Bronchial epithelial cell (primary cell): ENCODE results near the gene C4orf54. TPM values are rescaled to one million over a fixed set of nuclear protein-coding genes. Genes with fewer than 3 reads are reported as not detected.
A peak's percentile ranks its signal among the peaks of the same experiment; 100 is the strongest.

Source experiments
- DNase-seq: peaks from one replicate; pipeline ENCODE4 v3.0.0-alpha.2; 2010; ENCODE audit warnings: low read depth
- FAIRE-seq: peaks from 2 replicates; lab custom pipeline; 2011; peaks lifted over from hg19 to GRCh38; lab: Jason Lieb, UNC
- H3K27me3 ChIP-seq: 2 replicates; pipeline ENCODE4 v1.5.1; 2011; ENCODE audit warnings: low read length; ENCODE audit not compliant: control insufficient read depth, insufficient read depth
- H3K36me3 ChIP-seq: 2 replicates; pipeline ENCODE4 v1.5.1; 2011; ENCODE audit warnings: low read length; ENCODE audit not compliant: control insufficient read depth, insufficient read depth
- H3K4me3 ChIP-seq: 2 replicates; pipeline ENCODE4 v1.5.1; 2011; ENCODE audit warnings: mild to moderate bottlenecking, low read depth, low read length, control low read depth
- total RNA-seq: library from RNA; depleted of rRNA; stranded (reverse); fragments of >200 nt; gene quantifications from 2 replicates; pipeline ENCODE4 v1.2.1, GENCODE V29; 2014
- TF ChIP-seq, protein P1 (sequence below): IDR thresholded peaks from 2 replicates; pipeline ENCODE4 v1.5.1; 2011; ENCODE audit warnings: mild to moderate bottlenecking, moderate library complexity, low read length, control low read depth, inconsistent platforms; ENCODE audit not compliant: insufficient read depth, severe bottlenecking

Gene C4orf54
- total RNA-seq, 1 donor from 2014 or later, result under 0.01 TPM

DNA sequence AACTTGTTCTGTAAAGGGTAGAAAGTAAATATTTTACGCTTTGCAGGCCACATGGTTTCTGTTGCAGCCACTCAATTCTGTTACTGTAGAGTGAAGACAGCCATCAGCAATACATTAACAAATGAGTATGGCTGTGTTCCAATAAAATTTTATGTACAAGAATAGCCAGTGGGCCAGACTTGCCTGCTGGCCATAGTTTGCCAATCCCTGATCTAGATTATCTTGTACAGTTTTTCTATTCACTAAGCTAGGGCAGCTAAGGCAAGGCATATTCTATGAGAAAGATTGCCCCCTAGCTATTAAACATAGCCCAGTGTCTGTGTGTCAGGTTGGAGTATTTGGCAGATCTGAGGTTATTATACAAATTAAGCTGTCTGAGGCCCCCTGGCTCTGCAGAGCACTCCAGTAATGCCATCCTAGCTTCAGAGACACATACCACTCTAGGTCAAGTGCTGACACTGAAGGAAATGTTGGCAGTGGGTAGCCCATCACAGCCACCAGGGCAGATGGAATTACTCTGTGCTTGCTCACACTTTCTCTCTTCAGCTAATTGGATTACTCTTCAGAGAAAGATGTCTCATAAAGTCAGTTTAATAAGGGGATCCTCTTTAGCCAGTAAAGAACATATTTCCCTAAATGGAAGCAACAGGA, 42.3 kb downstream of the C4orf54 start:
- FAIRE-seq (no peak), DNase-seq (no peak)
- TF ChIP-seq, protein P1, sequence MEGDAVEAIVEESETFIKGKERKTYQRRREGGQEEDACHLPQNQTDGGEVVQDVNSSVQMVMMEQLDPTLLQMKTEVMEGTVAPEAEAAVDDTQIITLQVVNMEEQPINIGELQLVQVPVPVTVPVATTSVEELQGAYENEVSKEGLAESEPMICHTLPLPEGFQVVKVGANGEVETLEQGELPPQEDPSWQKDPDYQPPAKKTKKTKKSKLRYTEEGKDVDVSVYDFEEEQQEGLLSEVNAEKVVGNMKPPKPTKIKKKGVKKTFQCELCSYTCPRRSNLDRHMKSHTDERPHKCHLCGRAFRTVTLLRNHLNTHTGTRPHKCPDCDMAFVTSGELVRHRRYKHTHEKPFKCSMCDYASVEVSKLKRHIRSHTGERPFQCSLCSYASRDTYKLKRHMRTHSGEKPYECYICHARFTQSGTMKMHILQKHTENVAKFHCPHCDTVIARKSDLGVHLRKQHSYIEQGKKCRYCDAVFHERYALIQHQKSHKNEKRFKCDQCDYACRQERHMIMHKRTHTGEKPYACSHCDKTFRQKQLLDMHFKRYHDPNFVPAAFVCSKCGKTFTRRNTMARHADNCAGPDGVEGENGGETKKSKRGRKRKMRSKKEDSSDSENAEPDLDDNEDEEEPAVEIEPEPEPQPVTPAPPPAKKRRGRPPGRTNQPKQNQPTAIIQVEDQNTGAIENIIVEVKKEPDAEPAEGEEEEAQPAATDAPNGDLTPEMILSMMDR, result no peak
- no peaks in the 10 kb centered on the region for H3K27me3 ChIP-seq
- H3K4me3 ChIP-seq, result no peak overlapping the region
- no peaks in the 10 kb centered on the region for H3K36me3 ChIP-seq

DNA sequence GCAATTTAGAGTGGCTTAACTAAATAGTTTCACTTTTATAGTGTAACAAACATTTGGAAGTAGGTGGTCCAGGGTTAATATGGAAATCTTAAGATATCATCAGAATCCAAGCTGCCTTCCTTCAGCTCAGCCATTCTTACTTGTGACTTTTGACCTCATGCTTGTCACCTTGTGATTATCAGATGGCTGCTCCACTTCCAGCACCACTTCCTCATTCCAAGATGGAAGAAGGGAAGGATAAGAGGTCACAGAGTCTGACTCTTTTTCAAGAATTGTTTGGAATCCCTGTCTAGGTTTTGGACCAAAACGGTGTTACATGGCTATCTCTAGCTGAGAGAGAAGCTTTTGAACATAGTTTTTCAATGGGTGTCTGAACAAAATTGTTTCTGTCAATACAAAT, 43.1 kb downstream of the C4orf54 start:
- no peak for DNase-seq
- TF ChIP-seq, protein P1, result no peak
- no peak for FAIRE-seq
- Histone ChIP-seq H3K27me3 (peaks cover 3% of the 10 kb centered on the region), H3K36me3 (no peaks in the 10 kb centered on the region), H3K4me3 (no peak overlapping the region)

DNA sequence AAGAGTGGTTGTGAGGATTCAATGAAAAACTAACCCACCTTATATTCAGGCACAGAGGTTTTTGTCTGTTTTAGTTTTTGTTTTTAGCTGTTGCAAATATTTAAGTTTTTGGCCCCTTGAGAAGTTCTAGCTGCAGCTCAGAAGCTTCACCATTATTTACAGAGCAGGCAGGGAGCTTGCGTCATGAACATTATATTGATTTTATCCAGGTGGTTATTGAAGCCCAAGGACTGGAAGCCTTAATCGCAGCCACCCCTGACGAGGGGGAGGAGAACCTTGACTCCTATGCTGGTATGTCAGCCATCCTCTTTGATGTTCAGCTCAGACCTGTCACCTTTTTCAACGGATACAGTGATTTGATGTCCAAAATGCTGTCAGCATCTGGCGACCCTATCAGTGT, 44.9 kb downstream of the C4orf54 start:
- H3K36me3 ChIP-seq, result no peaks in the 10 kb centered on the region
- H3K27me3 ChIP-seq, result peaks cover 3% of the 10 kb centered on the region
- no peak overlapping the region for H3K4me3 ChIP-seq
- no peak for DNase-seq
- TF ChIP-seq, protein P1, result no peak
- no peak for FAIRE-seq

DNA sequence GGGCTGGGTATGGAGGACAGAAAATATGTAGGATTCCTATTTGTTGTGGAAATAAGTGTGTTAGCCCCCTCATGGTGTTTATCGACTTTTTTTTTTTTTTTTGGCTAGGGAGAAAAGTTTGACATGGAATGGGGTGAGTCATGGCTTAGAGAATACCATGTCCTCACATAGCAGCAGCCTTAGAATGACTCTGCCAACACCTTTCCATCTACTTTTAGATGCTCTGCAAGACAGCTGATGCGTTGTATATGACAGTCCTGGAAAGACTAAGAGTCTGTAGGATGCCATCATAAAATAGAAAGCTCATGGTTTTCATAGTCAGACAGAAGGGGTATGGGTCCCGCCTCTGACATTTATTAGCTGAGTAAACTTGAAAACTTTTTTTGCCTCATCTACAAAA, 45.3 kb downstream of the C4orf54 start:
- FAIRE-seq (no peak), DNase-seq (peak; percentile 15)
- Histone ChIP-seq H3K36me3 (no peaks in the 10 kb centered on the region), H3K4me3 (no peak overlapping the region), H3K27me3 (peaks cover 3% of the 10 kb centered on the region)
- TF ChIP-seq, protein P1, result no peak

DNA sequence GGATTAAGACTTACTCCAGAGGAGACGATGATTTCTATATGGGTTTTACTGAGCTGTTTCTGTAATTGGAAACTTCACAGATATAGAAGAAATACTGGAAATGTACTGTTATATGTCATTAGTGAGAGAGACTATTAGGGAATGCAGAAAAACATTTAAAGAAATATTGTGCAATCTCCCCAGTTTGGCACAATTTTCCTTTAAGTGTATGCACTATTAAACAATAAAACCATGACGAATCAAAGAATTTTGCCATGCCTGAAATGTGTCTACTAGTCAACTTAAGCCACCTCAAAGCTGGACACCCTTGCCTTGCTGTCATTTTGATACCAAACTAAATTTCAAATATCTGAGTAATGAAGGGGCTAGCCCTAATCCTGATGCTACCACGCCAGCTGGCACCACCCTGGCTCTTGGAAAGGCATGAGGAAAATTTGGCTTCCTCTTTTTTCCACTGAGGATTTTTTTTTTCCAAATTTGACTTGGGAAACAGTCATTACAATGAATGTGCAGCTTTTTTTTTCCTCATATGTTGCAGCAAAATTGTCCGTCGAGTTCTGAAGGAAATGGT, 46.9 kb downstream of the C4orf54 start:
- FAIRE-seq, result no peak
- no peak for DNase-seq

More for the DNA sequence above, 46.9 kb downstream of the C4orf54 start:
- peaks cover 3% of the 10 kb centered on the region for H3K27me3 ChIP-seq
- H3K36me3 ChIP-seq, result no peaks in the 10 kb centered on the region
- H3K4me3 ChIP-seq, result no peak overlapping the region
- TF ChIP-seq, protein P1, result no peak
